Adrenal gland (tissue), 12 donors: ENCODE results near the gene UBE2L5. TPM values are rescaled to one million over a fixed set of nuclear protein-coding genes. Genes with fewer than 3 reads are reported as not detected.

Experiments
- DNase-seq, 7 donors: peaks; one replicate each; pipeline ENCODE4 v3.0.0-alpha.2; 2019 to 2020
- H3K27ac ChIP-seq, 5 donors: fragments of 200-600 bp; sonication (generic) in 4 of 5; 1 replicate in 3 of 5; 2 replicates in 2 of 5; pipeline versions ENCODE4 v1.5.1 to v1.8.0; 2016 to 2020; ENCODE audit warnings: mild to moderate bottlenecking in 1 of 5
- H3K27me3 ChIP-seq: fragments of 200-600 bp; 2 replicates; pipeline ENCODE4 v1.8.0; 2021
- H3K36me3 ChIP-seq, 2 donors: fragments of 200-600 bp; replicated peaks in 1 of 2; 1 replicate in 1 of 2; 2 replicates in 1 of 2; pipeline versions ENCODE4 v1.5.1 to v1.8.0; 2018 to 2022
- H3K4me1 ChIP-seq, 2 donors: fragments of 200-600 bp; replicated peaks in 1 of 2; 1 replicate in 1 of 2; 2 replicates in 1 of 2; pipeline versions ENCODE4 v1.5.1 to v1.8.0; 2018 to 2021
- H3K4me3 ChIP-seq, 4 donors: fragments of 200-600 bp; sonication (generic) in 3 of 4; one replicate each; pipeline ENCODE4 v1.5.1; 2016 to 2018
- H3K9me3 ChIP-seq, 3 donors: fragments of 200-600 bp; sonication (generic) in 1 of 3; replicated peaks in 1 of 3; 1 replicate in 2 of 3; 2 replicates in 1 of 3; pipeline versions ENCODE4 v1.5.1 to v1.8.0; 2016 to 2021
- CTCF ChIP-seq, 6 experiments: fragments of 450-650 bp in 4 of 6; fragments of 200-600 bp in 2 of 6; sonication (generic) in 1 of 6; IDR thresholded peaks; 1 replicate in 5 of 6; 2 replicates in 1 of 6; pipeline versions ENCODE4 v1.5.1 to v1.8.0; 2016 to 2021; ENCODE audit warnings: antibody characterized with exemption in 6 of 6, mild to moderate bottlenecking in 2 of 6, moderate library complexity in 1 of 6
- POLR2A ChIP-seq, 2 donors: fragments of 450-650 bp; IDR thresholded peaks; one replicate each; pipeline ENCODE4 v1.6.1; 2017; ENCODE audit warnings: antibody characterized with exemption in 2 of 2, mild to moderate bottlenecking in 2 of 2, moderate library complexity in 1 of 2
- WGBS, 4 donors: extraction: QIAGEN DNeasy Blood & Tissue Kit in 2 of 4; methylation state at CpG; one replicate each; pipeline versions ENCODE4 v1.1.5 to v1.1.7; 2013 to 2017; 5-methylcytosine and 5-hydroxymethylcytosine counted together
- intact Hi-C, 2 donors: fragments of 100-400 bp; cut with DNase I; formaldehyde crosslinking; loops; one replicate each; pipeline versions ENCODE4 v1.14.1 to v1.15.0; 2022 to 2023
- polyA plus RNA-seq, 3 donors: library from polyadenylated mRNA; stranded (reverse); fragments of 200-250 nt in 2 of 3; fragments of 350-450 nt in 1 of 3; fragmentation: Illumina TruSeq in 1 of 3; extraction: RNeasy Lipid Tissue Mini Kit (QIAGEN cat#74804) in 1 of 3; gene quantifications; one replicate each; pipeline ENCODE4 v1.2.3, GENCODE V29; 2013 to 2014
- total RNA-seq, 9 donors: library from RNA; depleted of rRNA in 4 of 9; stranded (reverse); fragments of >200 nt in 4 of 9; fragments of 120-200 nt in 1 of 9; fragmentation: NEBNext Ultra II Directional in 1 of 9; extraction: Animal tissue kit (Norgen Biotek cat#: 25700) in 1 of 9; gene quantifications; one replicate each; pipeline versions ENCODE4 v1.1.0 to v1.2.4, GENCODE V29; 2013 to 2023
- donor health status: healthy with polysubstance abuse.
- donor health status: Bipolar disorder and iron deficiency.
- donor health status: DM: yes; HTN: yes; CAD: no.
- donor health status: DM: no; HTN: no; CAD: no.
- donor health status: DM: no; HTN: no; CAD: no.
- donor health status: DM: yes; HTN: yes; CAD: no.

The UBE2L5 gene
- total and polyA plus RNA-seq, 12 donors = 0.03 to 0.28 (median 0.17) TPM; not detected in 8

- peaks cover 0 to 4% of the 10 kb centered on the region in 2 donors for H3K4me1 ChIP-seq
- H3K9me3 ChIP-seq = no peaks in the 10 kb centered on the region
- H3K27me3 ChIP-seq = no peaks in the 10 kb centered on the region
- DNase-seq = no peak
- H3K4me3 ChIP-seq = no peak overlapping the region
- no peak overlapping the region for H3K27ac ChIP-seq
- intact Hi-C loops = no loop called here
- no peaks in the 10 kb centered on the region for H3K36me3 ChIP-seq
- TF ChIP-seq POLR2A (IDR thresholded peaks at IDR 0.05) (no peak), CTCF (IDR thresholded peaks at IDR 0.05) (no peak)
- WGBS, 4 donors = 89 to 100% (median 97%) methylated on average over 2 of the region's 2 CpGs
These were observed 11.6 kb upstream of the UBE2L5 start for GRCh38 chr13:30410705-30411125.

GRCh38 chr13:30412346-30412745 is 9.9 kb upstream of the UBE2L5 start:
- intact Hi-C loops = no loop called here
- H3K9me3 ChIP-seq = no peaks in the 10 kb centered on the region

GRCh38 chr13:30413842-30414241 is 8.5 kb upstream of the UBE2L5 start:
- no peak for DNase-seq
- no peak overlapping the region for H3K4me3 ChIP-seq
- TF ChIP-seq CTCF (IDR thresholded peaks at IDR 0.05) (no peak), POLR2A (IDR thresholded peaks at IDR 0.05) (no peak)
- no peak overlapping the region for H3K27ac ChIP-seq
- no peaks in the 10 kb centered on the region for H3K4me1 ChIP-seq
- 52 to 75% (median 55%) methylated on average over 2 to 3 of the region's 3 CpGs for WGBS, 4 donors
- H3K27me3 ChIP-seq = no peaks in the 10 kb centered on the region
- intact Hi-C loops = no loop called here
- no peaks in the 10 kb centered on the region for H3K9me3 ChIP-seq
- H3K36me3 ChIP-seq = no peaks in the 10 kb centered on the region

More at GRCh38 chr13:30412346-30412745, 9.9 kb upstream of the UBE2L5 start:
- H3K36me3 ChIP-seq = no peaks in the 10 kb centered on the region
- TF ChIP-seq POLR2A (IDR thresholded peaks at IDR 0.05) (no peak), CTCF (IDR thresholded peaks at IDR 0.05) (no peak)
- no peak overlapping the region for H3K4me3 ChIP-seq
- H3K27ac ChIP-seq = no peak overlapping the region
- H3K4me1 ChIP-seq = peaks cover 0 to 4% of the 10 kb centered on the region in 2 donors
- DNase-seq = no peak
- H3K27me3 ChIP-seq = no peaks in the 10 kb centered on the region

- Histone ChIP-seq H3K36me3 (no peaks in the 10 kb centered on the region), H3K9me3 (no peaks in the 10 kb centered on the region), H3K4me1 (peaks cover 0 to under 1% of the 10 kb centered on the region in 2 donors), H3K27me3 (no peaks in the 10 kb centered on the region), H3K4me3 (no peak overlapping the region), H3K27ac (no peak overlapping the region)
- TF ChIP-seq POLR2A (IDR thresholded peaks at IDR 0.05) (no peak), CTCF (IDR thresholded peaks at IDR 0.05) (no peak)
- WGBS, 4 donors = 77 to 83% (median 83%) methylated on average over 3 of the region's 3 CpGs
- intact Hi-C loops = no loop called here
- DNase-seq = peak in 1 of 7 donors; percentile 1
These were observed 6.8 kb upstream of the UBE2L5 start for GRCh38 chr13:30415430-30416030.
